GM19238 (cell line): ENCODE data around the gene TADA3.

Experiments
- DNase-seq: peaks from one replicate; pipeline ENCODE4 v3.0.0; 2011; ENCODE audit warnings: low spot score; ENCODE audit not compliant: insufficient read length

TADA3 gene, protein sequence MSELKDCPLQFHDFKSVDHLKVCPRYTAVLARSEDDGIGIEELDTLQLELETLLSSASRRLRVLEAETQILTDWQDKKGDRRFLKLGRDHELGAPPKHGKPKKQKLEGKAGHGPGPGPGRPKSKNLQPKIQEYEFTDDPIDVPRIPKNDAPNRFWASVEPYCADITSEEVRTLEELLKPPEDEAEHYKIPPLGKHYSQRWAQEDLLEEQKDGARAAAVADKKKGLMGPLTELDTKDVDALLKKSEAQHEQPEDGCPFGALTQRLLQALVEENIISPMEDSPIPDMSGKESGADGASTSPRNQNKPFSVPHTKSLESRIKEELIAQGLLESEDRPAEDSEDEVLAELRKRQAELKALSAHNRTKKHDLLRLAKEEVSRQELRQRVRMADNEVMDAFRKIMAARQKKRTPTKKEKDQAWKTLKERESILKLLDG

DNA sequence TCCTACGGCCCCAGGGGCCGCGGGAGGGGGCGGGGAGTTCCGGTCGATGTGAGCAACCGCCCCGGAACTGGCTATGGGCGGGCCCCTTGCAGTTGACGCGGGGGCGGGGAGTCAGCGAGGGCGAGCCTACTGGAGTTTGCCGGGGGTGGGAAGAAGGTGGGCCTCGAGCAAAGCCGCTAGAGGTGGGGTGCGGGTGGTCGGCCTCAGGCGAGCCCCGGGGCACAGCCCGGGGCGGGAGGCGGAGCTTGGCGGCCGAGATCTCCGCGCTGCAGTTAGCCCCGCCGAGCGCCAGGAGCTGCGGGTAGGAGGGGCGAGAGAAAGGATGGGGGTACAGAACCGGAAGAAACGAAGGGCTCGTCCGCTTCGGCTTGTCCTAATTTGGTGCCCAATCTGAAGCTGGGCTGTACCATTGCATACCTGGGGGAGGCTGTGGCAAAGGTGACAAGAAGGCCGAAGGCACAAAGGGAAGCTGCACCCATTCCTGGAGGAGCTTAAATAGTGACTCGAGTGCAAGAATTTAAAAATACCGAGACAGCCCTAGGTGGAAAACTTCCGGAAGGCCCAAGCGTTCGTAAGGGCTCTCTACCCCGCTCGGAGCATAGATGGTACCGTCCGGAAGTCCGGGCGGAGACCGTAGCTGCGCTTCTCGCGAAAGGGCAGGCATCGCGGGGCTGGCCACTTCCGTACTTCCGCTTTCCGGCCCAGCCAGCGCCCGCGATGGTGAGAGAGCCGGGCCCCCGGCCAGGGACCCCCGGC is at the start of gene TADA3, which contains the start of gene ARPC4:
TADA3 (minus strand) TSS at position 69 of the 756 bp plus-strand sequence. CDS start 1,007 bp downstream, outside the sequence.
ARPC4 (plus strand) TSS at position 678 of the 756 bp plus-strand sequence; CDS start at position 718, 40 bp downstream.
- peak; percentile 82 for DNase-seq

DNA sequence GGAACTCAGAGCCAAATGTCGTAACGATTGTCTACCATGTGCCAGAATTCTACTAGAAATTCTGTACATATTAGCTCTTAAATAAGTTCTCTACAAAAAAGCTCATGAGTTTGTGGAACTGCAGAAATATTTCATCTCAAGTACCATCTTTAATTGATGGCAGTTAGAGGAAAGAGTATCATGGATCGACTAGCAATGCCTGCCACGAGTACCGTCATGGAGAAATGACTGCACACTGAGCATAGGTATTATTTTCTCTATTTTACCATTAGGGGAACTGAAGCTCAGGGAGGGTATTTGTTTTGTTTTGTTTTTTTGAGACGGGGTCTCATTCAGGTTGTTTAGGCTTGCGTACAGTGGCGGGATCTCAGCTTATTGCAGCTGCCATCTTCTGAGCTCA is 48.7 kb upstream of the TADA3 start:
- DNase-seq, result no peak

DNA sequence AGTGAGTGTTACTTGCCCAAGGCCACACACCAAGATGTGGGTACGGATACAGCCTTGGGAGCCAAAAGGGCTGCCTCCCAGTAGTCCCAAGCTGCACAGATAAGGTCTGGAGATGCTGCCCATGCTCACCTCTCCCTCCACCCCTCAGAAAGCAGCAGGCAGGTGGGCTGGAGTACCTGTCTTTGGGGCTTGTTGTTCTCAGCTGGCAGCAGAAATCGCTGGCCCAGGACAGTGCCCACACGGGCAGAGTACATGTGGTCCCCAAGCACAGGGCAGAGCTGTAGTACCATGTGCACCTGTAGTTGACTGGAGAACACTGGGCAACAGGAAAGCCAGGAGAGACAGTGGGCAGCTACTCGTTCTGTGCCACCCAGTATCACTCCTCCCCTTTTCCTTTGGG is 46.6 kb upstream of the TADA3 start:
- DNase-seq, result no peak

DNA sequence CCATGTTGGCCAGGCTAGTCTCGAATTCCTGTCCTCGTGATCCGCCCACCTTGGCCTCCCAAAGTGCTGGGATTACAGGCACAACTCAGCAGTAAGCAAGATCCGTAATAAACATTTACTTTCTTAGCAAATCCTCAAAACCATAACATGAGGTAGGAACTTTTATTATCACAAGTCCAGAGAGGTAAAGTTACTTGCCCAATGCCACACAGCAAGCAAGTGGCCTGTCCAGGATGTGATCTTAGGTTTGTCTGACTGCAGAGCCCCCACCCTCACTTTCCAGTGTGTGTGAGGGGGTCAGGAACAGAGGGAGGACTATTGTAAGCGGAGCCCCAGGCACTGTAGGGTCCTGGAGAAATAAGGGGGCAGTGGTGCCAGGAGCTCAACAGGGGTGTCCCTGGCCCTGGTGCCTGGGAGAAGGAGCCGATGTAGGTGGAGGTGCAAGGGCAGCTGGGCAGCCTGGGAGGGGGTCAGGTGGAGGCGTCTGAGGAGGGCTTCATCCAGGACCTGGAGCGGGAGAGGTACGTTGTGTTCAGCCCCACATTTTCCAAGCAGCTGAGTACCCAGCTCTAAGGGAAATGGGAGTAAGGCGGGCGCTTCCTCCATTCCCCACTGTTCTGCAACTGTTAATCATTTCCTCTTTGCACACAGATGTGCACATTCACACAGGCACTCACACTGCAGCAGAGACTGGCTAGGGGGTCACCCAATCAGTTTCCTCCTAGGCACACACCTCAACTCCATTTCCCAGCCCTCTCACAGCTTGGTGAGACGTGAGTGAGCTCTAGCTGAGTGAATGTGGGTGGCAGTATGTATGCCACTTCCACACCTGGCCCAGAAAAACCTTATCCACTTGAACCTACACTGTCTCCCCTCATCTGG is 45.7 kb upstream of the TADA3 start:
- no peak for DNase-seq

DNA sequence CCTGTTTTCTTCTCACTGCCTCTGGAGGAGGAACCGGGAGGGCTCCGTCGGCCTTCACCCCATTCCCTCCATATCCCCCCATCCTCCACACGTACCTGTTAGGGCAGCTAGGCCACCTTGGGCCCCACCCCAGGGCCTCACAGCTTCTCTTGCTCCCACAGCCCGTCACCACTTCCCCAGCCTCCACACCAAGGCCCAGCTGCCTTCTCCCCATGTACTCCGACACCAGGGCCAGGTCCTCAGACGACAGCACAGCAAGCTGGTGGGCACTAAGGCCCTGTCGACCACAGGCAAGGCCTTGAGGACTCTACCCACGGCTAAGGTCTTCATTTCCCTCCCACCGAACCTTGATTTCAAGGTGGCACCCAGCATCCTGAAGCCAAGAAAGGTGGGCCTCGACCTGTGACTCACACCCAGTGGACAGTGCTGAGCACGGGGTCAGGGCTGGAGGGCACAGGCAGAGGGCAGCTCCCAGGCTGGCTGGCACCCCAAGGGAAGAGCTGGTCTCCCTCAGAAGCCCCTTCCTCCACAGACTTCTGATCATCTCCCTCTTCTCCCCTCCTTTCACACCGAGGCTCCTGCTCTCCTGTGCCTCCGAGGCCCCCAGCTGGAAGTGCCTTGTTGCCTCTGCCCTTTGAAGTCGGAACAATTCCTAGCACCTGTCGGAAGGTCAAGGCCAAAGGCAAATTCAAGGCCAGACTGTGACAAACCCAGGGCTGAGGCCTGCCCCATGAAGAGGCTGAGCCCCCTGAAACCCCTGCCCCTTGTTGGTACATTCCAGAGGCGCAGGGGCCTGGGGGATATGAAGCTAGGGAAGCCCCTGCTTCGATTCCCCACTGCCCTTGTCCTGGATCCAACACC is 42.5 kb upstream of the TADA3 start:
- DNase-seq, result no peak

DNA sequence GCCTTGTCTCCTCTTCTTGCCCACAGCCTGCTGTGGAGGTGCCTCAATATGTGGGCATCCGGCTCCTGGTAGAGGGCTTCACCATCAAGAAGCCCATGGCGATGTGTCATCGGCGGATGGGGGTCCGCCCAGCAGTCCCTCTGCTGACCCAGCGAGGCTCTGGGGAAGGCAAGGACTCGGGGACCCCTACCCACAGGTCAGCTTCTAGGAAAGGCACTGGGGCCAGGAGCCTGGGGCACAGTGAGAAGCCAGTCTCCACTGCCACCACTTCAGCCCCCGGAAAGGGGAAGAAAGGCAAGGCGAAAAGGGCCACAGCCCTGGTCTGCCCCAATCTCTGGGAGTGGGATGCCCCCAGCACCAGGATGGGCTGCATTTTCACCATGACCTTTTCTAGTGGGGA is 40.8 kb upstream of the TADA3 start:
- DNase-seq, result no peak

DNA sequence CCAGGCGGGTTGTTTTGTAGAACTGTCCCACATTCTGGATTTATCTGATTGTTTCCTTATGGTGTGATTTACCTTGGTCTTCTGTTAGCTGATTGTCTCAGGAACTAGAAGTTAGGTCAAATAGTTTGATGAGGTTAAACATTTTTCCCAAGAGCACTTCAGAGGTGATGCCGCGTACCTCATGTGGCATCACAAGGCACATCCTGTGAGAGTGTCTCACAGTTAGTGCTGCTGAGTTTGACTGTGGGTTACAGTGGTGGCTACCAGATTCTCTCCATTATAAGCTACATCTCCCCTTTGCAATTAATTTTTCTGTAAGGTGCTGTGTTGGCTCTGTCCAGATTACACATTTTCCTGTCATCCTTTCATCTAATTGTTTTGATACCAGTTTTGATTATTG is 39.0 kb upstream of the TADA3 start:
- no peak for DNase-seq

DNA sequence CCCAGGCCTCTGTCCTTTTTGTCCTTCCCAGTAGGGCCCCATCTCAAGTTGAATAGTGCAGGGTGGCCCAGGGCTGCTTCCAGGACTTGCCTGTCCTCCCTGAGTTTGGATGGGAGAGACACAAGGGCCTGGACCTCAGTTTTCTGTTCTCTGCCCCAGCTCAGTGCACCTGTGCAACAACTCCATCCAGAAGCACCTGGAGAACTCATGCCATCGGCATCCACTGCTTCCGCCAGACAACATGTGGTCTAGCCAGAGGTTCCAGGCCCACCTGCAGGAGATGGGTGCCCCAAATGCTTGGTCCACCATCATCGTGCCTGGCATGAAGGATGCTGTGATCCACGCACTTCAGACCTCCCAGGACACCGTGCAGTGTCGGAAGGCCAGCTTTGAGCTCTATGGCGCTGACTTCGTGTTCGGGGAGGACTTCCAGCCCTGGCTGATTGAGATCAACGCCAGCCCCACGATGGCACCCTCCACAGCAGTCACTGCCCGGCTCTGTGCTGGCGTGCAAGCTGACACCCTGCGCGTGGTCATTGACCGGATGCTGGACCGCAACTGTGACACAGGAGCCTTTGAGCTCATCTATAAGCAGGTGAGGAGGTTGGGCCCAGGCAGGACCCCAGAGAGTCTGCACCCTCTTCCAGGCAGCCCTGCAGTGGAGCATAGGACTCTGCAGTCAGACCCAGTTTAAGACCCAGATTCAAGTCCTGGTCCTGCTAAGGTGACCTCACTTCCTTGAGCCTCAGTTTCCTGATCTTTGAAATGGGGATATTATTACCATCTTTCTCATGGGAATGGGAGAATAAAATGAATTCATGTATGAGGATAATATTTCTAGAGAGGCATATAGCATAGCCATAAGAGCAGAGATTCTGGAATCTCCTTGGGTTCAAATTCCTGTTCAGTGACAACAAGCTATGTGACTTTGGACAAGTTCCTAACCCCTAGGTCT is 36.8 kb upstream of the TADA3 start:
- no peak for DNase-seq

DNA sequence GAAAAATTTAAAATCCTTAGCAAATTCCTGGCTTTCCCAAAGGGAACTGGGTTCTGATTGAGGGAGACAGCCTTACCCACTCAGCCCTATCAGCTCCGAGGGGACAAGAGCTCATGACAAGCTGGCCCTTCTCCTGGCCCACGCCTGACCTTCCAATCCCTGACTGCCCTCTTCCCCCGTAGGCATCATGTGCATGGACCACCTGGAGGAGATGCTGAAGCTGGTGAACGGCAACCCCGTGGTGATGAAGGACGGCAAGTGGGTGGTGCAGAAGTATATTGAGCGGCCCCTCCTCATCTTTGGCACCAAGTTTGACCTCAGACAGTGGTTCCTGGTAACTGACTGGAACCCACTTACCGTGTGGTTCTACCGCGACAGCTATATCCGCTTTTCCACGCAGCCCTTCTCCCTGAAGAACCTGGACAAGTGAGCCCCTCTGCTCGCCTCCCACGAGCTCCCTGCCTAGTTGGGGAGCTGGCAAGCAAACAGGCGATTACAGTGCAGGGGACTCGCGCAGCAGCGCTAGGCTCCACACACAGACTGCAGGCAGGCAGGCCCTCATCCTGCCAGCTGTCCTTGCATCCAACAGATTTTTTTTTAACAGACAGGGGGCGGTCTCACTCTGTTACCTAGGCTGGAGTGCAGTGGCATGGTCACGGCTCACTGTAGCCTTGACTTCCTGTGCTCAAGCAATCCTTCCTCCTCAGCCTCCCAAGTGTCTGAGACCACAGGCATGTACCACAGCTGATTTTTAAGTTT is 34.7 kb upstream of the TADA3 start:
- no peak for DNase-seq

DNA sequence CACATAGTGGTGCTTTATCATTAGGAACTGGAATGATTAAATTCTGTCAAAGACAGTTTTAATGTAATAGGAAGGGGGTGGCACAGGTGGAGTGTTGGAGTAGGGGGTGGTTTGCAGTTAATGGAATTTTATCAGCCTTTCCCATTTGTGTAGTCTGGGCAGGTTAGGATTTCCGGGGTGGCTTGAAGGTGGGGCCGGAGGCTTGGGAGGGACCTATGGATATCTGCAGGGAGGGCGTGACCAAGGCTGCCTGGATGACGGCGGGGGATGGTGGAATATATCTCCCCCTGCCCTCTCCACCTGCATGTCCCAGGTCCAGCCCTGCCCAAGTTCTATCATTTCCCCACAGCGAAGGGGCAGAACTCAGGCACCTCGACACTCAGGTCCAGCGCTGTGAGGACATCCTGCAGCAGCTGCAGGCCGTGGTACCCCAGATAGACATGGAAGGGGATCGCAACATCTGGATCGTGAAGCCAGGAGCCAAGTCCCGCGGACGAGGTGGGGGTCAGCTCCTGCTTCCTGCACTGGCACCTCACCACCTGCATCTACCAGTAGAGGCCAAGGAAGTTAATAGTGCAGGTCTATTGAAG is 33.3 kb upstream of the TADA3 start:
- no peak for DNase-seq

DNA sequence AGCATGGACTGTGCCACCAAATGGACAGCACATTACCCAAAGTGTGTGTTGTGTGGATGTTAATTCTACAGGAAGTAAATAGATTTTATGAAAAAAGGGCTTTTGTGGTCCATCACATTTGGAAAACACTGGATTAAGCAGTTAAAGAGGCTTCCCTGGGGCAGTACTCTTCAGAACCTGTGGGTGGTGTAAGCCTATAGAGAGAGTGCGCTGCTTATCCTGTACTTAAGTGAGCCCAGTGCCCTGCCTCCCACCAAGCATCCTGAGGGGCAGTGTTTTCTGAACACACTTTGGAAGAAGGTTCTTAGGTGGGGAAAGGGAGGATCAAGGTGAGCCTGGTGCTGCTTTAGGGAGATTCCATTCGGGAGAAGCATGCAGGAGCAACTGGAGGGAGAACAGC is 28.7 kb upstream of the TADA3 start:
- DNase-seq, result no peak

DNA sequence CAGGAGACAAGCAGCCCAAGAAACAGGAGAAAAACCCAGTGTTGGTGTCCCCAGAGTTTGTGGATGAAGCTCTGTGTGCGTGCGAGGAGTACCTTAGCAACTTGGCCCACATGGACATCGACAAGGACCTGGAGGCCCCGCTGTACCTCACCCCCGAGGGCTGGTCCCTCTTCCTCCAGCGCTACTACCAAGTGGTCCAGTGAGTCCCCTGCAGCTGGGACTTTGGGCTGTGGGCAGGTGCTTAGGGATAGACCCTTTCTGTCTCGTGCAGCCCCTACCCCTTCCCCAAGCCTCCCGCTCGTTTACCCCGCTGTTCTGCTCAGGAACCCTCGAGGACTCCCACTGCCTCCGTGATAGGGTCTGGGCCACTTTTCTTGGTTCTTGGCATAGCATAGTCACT is 28.3 kb upstream of the TADA3 start:
- no peak for DNase-seq

DNA sequence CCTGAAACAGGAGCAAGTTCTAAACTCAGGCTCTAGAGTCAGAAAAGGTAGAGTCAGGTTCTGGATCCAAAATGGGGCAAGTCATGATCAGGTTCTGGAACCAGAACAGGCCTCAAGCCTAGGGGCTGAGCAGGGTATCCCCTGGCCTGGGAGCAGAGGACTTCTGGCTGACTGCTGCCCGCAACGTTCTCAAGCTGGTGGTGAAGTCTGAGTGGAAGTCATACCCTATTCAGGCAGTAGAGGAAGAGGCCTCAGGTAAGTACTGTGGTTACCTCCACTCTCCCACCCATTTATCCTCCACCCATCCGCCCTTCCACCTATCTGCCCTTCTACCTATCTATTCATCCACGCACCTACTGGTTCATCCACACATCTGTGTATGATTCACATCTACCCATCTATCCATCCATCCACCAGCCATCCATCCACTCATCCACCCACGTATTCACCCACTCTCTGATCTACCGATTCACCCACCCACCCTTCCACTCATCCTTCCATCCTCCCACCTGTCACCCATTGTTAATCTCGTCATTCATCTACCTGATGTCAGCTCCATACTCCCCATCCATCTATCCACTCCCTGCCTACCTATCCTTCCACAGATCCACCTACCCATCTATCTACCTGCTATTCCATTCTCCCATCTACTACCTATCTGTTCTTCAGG is 26.5 kb upstream of the TADA3 start:
- DNase-seq, result no peak

DNA sequence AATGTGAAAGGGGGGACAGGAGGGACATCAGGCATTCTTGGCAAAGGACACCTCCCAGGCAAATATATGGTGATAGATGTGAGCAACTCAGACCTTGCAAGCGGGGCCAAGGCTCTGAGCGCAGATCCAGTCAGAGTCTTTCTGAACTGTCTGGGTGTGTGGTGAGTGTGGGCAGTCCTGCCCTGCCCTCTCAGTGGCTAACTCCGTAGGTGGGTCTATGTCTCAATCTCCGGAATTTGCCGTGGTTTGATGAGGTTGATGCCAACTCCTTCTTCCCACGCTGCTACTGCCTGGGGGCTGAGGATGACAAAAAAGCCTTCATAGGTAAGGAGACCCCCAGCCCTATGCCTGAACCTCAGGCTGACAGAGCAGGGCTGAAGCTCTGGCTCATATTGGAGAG is 25.2 kb upstream of the TADA3 start:
- no peak for DNase-seq

DNA sequence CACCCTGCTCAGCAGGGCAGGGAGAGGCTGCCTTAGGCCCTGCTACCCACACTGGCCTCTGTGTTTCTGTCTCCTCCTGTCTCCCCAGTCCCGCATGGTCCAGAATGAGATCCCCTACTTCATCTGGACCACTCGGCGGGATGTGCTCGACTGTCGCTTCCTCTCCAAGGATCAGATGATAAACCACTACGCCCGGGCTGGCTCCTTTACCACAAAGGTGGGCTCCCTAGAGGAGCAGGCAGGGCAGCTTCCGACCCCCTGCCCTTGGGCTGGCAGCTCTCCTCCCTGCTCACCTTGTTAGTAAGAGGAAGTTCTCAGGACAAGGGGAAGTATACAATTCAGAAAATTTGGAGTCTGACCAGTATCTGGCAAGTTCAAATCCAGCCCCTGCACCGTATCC is 23.7 kb upstream of the TADA3 start:
- no peak for DNase-seq

DNA sequence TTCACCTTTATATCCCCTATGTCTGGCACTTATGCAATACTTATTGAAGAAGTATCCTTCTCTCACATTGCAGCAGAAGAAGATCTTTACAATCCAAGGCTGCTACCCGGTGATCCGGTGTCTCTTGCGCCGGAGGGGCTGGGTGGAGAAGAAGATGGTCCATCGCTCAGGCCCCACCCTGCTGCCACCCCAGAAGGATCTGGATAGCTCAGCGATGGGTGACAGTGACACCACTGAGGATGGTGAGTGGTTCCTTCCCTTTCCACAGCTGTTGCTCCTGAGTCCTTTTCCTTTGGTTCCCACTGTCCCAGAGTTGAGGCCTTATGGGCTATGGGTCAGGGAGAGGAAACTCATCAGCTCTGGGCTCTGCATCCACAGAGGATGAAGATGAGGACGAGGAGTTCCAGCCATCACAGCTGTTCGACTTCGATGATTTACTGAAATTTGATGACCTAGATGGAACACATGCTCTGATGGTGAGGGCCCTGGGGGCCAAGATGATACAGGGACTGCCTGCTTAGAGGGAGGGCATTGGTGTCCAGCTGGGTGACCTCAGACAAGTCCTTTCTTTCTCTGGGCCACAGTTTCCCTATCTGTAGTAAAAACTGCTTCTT is 20.7 kb upstream of the TADA3 start:
- DNase-seq, result no peak

DNA sequence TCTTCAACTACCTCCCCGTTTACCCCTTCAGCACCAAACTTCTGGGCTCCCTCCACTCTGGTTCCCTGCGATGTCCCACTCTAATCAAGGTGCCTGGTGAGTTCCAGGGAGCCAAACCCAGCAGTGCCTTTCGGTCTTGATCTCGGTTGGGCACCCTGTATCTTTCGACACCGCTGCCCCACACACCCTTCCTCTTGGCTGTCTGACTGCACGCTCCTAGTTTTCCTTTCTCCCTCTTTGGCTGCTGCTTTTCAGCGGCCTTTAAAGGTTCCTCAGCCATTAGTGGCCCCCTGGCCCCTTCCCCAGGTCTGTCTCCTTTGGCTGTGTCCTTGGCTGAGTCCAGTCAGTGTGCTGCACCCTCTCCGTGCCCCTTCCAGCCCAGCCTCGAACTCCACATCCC is 18.6 kb upstream of the TADA3 start:
- no peak for DNase-seq

DNA sequence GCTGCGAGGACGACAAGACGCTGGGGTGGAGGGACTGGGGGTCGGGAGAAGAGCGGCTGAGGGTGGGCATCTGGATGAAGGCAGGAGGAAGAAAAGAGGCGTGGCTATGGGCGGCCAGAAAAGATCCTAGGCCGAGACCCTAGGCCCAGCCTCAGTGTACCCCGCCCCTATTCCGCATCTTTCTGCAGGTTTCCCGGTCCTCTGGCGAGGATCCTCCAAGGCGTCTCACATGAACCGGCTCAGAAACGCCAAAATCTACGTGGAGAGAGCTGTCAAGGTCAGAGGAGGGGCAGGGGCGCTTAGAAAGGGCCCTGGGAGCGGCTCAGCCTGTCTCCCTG is 18.1 kb upstream of the TADA3 start:
- DNase-seq, result no peak
